Measurements from ENCODE around the gene JPH3.
"Not testable (repeated sequence)": the region's sequence is repeated elsewhere in the genome, so short reads cannot be mapped to it uniquely, and the experiment has no call there.

JPH3 gene

GRCh38 chr16:87575027-87575804 lies 27.1 kb upstream of the JPH3 start:
- DNase-seq: no peak

GRCh38 chr16:87576171-87576570 lies 26.1 kb upstream of the JPH3 start:
- no peak for DNase-seq

GRCh38 chr16:87578142-87578930 lies 24.0 kb upstream of the JPH3 start:
- DNase-seq: not testable (repeated sequence)

DNA sequence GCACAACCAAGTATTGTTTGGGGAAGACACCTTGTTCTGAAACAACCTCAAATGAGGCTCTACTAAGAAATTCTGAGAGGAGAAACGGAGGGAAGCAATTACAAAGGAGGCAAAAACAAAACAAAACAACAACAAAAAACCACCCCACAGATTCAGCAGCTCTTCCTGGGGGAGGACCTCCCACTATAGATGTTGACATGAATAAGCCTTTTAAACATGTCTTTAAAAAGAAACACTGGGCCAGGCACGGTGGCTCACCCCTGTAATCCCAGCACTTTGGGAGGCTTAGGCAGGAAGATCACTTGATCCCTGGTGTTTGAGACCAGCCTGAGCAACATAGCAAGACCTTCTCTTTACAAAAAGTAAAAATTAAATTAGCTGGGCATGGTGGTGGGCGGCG lies 22.6 kb upstream of the JPH3 start:
- no peak for DNase-seq

- no peak for DNase-seq
These were observed 21.4 kb upstream of the JPH3 start for GRCh38 chr16:87580855-87581261.

DNA sequence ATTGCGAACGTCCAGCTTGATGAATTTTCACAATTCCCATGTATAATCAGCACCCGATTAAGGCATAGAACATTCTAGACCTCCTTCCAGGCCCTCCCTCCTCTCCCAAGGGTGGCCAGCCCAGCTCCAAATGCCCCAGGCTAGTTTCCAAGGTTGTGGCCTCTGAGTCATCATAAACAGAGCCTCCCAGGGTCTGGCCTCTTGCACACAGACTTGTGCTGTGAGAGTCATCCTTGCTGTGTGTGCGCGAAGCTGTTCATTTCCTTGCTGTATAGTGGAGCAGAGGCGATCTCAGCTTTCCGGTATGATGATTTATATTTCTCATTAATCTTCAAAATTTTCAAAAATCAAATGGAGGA lies 20.5 kb upstream of the JPH3 start:
- DNase-seq: no peak

DNA sequence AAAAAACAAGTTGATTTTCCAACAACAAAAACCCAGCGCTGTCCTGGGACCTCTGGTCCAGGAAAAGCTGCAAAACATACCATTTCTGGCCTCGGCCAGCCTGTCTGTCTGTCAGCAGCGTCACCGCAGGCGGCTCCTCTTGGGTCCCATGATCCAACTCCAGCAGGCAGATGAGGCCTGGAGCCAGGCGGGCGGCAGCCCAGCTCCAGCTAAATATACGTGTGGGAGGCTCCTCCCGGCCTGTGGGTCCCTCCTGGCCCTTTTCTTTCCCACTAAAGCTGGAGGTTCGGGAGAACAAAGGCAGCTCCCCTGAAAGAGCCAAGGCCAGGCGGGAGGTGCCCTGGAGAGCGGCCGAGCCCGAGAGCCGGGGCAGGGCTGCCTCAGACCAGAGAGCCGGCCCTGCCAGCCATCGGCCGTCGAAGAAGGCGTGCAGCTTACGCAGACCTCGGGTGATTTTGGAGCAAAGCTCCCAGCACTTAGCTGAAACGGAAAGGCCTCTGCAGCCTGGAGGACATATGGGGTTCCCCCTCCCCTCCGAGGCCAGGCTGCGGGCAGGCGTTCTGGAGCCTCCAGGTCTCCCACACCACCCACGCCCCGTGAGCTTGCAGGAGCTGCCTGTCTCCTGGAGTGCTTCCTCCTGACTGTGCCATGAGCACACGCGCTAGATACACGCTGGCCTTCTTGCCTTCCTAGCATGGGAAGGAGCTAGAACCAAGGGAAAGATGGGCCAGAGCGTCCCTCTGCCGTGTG lies 19.9 kb upstream of the JPH3 start:
- DNase-seq: no peak

DNA sequence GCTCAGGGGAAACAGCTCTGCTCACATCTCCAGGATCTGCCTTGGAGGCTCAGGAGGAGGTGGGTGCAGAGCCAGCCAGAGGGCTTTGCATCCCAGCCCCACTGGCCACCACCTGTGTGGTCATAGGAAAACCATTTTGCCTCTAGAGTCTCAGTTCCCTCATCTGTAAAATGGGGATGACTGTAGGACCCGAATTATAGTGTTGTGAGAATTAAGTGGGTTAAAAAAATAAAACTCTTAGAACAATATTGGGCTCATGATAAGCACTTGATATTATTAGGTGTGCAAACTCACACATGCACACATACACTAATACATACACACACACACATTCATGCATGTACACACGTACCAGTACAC lies 19.4 kb upstream of the JPH3 start:
- DNase-seq: no peak

- DNase-seq: no peak
These were observed 18.7 kb upstream of the JPH3 start for GRCh38 chr16:87583453-87584131.

DNA sequence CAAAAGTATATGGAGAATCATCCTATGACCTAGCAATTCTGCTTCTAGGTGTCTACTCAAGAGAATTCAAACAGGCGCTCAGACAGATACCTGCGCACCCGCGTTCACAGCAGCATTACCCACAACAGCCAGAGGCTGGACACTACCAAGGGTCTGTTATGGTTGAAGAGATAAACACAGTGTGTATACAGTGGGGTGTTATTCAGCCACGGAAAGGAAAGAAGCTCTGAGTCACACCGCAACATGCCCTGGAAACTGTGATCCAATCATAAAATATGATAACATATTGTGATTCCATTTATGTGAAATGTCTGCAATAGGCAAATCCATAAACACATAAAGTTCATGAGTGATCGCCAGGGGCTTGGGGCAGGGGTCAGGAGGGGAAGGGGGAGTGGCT lies 18.0 kb upstream of the JPH3 start:
- no peak for DNase-seq

- DNase-seq: no peak
These were observed 17.3 kb upstream of the JPH3 start for GRCh38 chr16:87584975-87585374.

DNA sequence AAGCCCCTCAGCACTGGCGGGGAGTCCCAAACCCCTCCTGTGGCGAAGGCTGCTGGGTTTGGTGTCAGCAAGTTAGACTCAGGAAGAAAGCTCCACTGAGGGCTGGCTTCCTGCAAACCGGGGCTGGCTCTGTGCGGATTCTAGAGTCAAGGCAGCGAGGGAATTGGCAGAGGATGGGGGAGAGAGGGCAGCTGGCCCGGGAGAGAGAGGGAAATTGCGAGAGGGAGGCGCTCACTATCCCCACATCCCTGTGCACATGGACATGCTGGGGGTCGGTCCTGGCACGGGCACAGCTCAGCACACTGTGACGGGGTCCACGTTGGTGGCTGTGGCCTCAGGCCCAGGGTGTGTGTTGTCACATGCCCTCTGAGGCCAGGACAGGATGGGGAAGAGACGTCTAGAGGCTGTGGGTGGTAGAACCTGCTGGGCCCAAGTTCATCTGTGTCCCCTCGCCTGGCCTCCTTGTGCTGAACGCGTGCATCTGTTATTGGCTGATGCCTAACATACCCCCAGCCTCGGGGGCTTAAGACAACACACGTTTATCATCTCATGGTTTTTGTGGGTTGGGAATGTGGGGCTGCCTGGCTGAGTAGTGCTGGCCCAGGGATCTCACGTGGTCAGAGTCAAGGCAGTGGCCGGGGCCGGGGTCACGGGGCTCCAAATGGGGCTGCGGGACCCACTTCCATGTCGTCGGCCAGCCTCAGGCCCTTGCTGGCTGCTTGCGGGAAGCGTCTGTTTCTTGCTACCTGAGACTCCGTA lies 16.7 kb upstream of the JPH3 start:
- no peak for DNase-seq

DNA sequence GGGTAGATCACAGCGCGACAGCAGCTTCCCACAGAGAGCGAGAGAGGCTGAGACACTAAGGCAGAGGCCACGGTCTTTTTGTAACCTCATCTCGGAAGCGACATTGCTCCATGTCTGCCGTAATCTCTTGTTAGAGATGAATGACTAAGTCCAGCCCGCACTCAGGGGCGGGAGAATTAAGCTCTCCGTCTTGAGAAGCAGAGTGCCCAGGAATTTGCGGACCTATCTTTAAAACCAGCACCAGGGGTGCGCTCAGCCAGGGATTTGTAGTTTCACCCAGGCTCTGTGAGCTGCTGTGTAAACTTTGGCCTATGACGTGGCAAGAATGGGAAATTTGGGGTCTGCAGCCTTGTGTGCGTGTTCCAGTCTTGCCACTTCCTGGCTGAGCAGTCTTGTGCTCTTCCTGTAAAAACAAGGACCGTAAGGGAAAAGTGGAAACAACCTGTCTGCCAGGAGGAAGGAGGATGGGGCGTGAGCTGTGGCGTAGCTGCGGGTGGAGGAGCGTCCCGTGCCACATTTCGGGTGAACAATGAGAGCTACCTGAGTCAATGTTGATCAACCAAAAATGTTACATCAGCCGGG lies 16.0 kb upstream of the JPH3 start:
- no peak for DNase-seq

- DNase-seq: no peak
These were observed 14.7 kb upstream of the JPH3 start for GRCh38 chr16:87587636-87588035.

- DNase-seq: no peak
These were observed 10.1 kb upstream of the JPH3 start for GRCh38 chr16:87592018-87592712.

DNA sequence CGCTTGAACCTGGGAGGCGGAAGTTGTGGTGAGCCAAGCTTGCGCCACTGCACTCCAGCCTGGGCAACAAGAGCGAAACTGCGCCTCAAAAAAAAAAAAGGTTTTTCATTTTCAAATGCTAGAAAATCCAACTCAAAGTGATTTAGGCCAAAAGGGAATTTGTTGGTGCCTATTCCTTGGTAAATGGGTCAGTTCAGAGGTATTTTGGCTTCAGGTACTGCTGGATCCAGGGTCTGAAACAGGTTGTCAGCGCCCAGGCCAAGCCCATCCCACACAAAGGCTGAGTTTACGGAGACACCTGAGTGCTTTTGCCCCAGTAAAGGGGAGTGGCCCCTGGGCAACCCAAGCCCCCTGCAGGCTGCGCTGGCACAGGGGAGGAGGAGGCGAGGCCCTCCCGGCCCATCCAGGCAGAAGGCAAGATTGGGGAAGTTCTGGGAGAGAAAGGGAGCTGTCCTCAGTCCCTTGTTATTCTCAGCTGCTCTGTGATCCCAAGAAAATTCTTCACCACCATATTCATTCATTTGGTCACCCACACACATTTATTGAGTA lies 8.5 kb upstream of the JPH3 start:
- no peak for DNase-seq

- DNase-seq: no peak
These were observed 6.6 kb upstream of the JPH3 start for GRCh38 chr16:87595712-87596111.

- DNase-seq: no peak
These were observed 4.9 kb upstream of the JPH3 start for GRCh38 chr16:87597324-87597830.

GRCh38 chr16:87598431-87598830 lies 3.9 kb upstream of the JPH3 start:
- DNase-seq: no peak

DNA sequence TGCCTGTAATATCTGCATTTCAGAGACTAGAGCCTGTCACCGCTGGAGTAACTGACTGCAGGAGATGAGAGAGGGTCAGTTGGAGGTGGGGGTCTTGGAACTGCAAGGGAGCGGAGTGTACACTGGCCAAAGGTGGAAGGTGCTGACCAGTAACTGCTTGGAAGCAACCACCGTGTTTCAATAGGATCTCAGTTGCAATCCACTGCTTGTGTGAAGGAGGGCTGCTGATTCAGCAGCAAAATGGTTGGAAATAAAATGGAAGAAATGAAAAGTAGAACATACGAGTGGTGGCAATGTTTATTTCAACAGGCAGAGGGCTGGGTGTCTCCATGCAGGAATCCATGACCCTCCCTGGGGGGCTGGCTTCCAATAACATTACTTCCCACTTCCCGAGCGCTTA lies 2.1 kb upstream of the JPH3 start:
- DNase-seq: no peak

GRCh38 chr16:87601401-87601981 lies 817 bp upstream of the JPH3 start:
- no peak for DNase-seq

Data from NCI-H187 treated with DMSO at 0.1 percent for 48 hours (cell line).